NCI-H345 treated with DMSO at 0.1 percent for 48 hours (cell line): ENCODE results near the gene ARHGEF16.
A peak's percentile ranks its signal among the peaks of the same experiment; 100 is the strongest.

Experiments used
- DNase-seq: peaks from one replicate; lab custom pipeline; 2025; ENCODE audit not compliant: unreplicated experiment; lab: John Stamatoyannopoulos, UW

Gene ARHGEF16

GRCh38 chr1:3453891-3454810, at the start of gene ARHGEF16:
ARHGEF16 (plus strand) TSS chr1:3454665; CDS start chr1:3463085, 8,420 bp downstream.
- DNase-seq, result peak; percentile 73

GRCh38 chr1:3404801-3405200, 49.7 kb upstream of the ARHGEF16 start:
- no peak for DNase-seq

- no peak for DNase-seq
Measured at GRCh38 chr1:3405491-3405890, 49.0 kb upstream of the ARHGEF16 start.

GRCh38 chr1:3405974-3406867, 48.2 kb upstream of the ARHGEF16 start:
- peak; percentile 85 for DNase-seq

- no peak for DNase-seq
Measured at GRCh38 chr1:3407021-3407420, 47.4 kb upstream of the ARHGEF16 start.

- DNase-seq, result no peak
Measured at GRCh38 chr1:3408751-3409266, 45.7 kb upstream of the ARHGEF16 start.

- DNase-seq, result no peak
Measured at GRCh38 chr1:3409366-3410141, 44.9 kb upstream of the ARHGEF16 start.

- no peak for DNase-seq
Measured at GRCh38 chr1:3410142-3410925, 44.1 kb upstream of the ARHGEF16 start.

GRCh38 chr1:3411806-3412205, 42.7 kb upstream of the ARHGEF16 start:
- no peak for DNase-seq

GRCh38 chr1:3412376-3412775, 42.1 kb upstream of the ARHGEF16 start:
- DNase-seq, result no peak

- DNase-seq, result no peak
Measured at GRCh38 chr1:3413975-3414710, 40.3 kb upstream of the ARHGEF16 start.

GRCh38 chr1:3415260-3416090, 39.0 kb upstream of the ARHGEF16 start:
- no peak for DNase-seq

- DNase-seq, result no peak
Measured at GRCh38 chr1:3417082-3417739, 37.3 kb upstream of the ARHGEF16 start.

GRCh38 chr1:3417934-3418333, 36.5 kb upstream of the ARHGEF16 start:
- DNase-seq, result no peak

GRCh38 chr1:3418600-3418999, 35.9 kb upstream of the ARHGEF16 start:
- no peak for DNase-seq

- no peak for DNase-seq
Measured at GRCh38 chr1:3419415-3420204, 34.9 kb upstream of the ARHGEF16 start.
